MM.1S (cell line): ENCODE measurements around the gene KRTAP25-1.

ENCODE experiments used
- CTCF ChIP-seq: fragments of 300-600 bp; sonication (generic); IDR thresholded peaks from 2 replicates; pipeline ENCODE4 v1.5.1; 2016; ENCODE audit warnings: antibody characterized with exemption, low read length, mixed read lengths
- EZH2 ChIP-seq: fragments of 300-600 bp; sonication (generic); optimal IDR thresholded peaks from 2 replicates; pipeline ENCODE3; 2017; ENCODE audit warnings: low read depth, mild to moderate bottlenecking, antibody characterized with exemption, low read length, mixed read lengths
- EZH2phosphoT487 ChIP-seq: fragments of 300-600 bp; sonication (generic); IDR thresholded peaks from 2 replicates; pipeline ENCODE4 v1.6.1; 2018; ENCODE audit warnings: antibody characterized with exemption, low read length

GRCh38 chr21:30326390-30326789 lies 37.1 kb upstream of the KRTAP25-1 start:
- TF ChIP-seq CTCF (no peak), EZH2phosphoT487 (no peak), EZH2 (no peak)
